Activated T-cell treated with anti-CD3 and anti-CD28 coated beads, Interleukin-2, amount 50 U/mL, for 72 hours (primary cell): ENCODE measurements around the gene BTC. TPM values are rescaled to one million over a fixed set of nuclear protein-coding genes. Genes with fewer than 3 reads are reported as not detected.

Experiments used
- ATAC-seq, 2 donors: fragments of 150-1000 bp; cut with Tn5 transposase; replicated peaks in 1 of 2; 2 replicates each; pipeline ENCODE4 v1.10.0; 2021; ENCODE audit warnings: moderate library complexity in 2 of 2, mild to moderate bottlenecking in 1 of 2
- DNase-seq, 2 donors: peaks; one replicate each; pipeline ENCODE4 v3.0.0; 2021 to 2022; ENCODE audit warnings: mixed read lengths in 1 of 2
- H3K27ac Mint-ChIP-seq: one replicate; pipeline ENCODE4 v1.8.0; 2022; ENCODE audit warnings: mild to moderate bottlenecking, moderate library complexity, mixed read lengths
- H3K27me3 Mint-ChIP-seq: one replicate; pipeline ENCODE4 v1.8.0; 2022; ENCODE audit warnings: low read depth, mixed read lengths
- H3K36me3 Mint-ChIP-seq, 2 donors: one replicate each; pipeline ENCODE4 v1.8.0; 2022; ENCODE audit warnings: mixed read lengths in 2 of 2, mild to moderate bottlenecking in 1 of 2; ENCODE audit not compliant: insufficient read depth in 2 of 2
- H3K4me1 Mint-ChIP-seq: one replicate; pipeline ENCODE4 v1.8.0; 2022; ENCODE audit warnings: low read depth, mixed read lengths
- H3K4me3 Mint-ChIP-seq, 2 donors: one replicate each; pipeline ENCODE4 v1.8.0; 2022; ENCODE audit warnings: mild to moderate bottlenecking in 2 of 2, mixed read lengths in 2 of 2, moderate library complexity in 2 of 2
- H3K9me3 Mint-ChIP-seq, 2 donors: one replicate each; pipeline ENCODE4 v1.8.0; 2022; ENCODE audit warnings: mixed read lengths in 2 of 2
- total RNA-seq, 2 donors: library from RNA; stranded (reverse); gene quantifications; one replicate each; pipeline ENCODE4 v1.2.3, GENCODE V29; 2022

BTC gene
- total RNA-seq, 2 donors from 2014 or later, result not detected

DNA sequence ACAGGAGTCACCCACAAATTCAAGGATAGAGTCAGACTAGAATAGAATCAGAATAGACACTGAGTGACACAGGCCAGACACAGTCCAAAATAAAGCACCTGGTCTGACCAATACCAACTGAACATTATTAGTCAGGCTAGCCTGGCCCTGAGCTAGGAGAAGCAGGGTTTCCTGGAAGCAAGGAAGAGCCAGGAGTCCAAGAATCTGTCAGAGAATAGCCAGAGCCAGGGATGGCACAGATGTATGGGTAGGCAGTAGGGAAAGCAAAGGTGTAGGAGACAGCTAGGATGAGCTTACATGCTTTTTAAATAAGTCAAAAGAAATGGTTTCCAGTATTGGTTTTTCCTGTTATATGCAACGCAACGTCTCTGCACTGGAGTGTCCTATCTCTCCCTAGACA lies 3.7 kb downstream of the BTC start:
- H3K4me3 Mint-ChIP-seq, result no peak overlapping the region
- no peak for ATAC-seq

DNA sequence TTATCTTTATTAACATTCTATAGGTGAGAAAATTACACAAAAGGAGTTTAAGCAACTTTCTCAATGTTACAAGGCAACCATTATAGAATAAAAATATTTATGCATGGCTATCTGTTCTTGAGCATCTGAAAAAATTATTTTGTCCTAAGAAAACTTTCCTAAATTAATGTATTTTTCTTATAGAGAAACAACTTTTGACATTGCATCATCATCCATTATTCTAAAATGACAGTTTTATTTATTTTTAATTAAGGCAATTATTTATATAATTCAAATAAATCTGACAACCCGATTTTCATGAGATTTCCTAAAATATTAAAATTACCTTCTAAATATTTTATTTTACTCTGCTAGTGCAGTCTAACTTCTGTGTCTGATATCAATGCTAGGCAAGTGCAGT lies 4.8 kb downstream of the BTC start:
- H3K9me3 Mint-ChIP-seq, result peaks cover 0 to 2% of the 10 kb centered on the region in 2 donors
- DNase-seq (no peak), ATAC-seq (no peak)
- peaks cover 4% of the 10 kb centered on the region for H3K4me1 Mint-ChIP-seq
- H3K36me3 Mint-ChIP-seq, result no peaks in the 10 kb centered on the region
- H3K27ac Mint-ChIP-seq, result no peak overlapping the region
- H3K4me3 Mint-ChIP-seq, result no peak overlapping the region
- H3K27me3 Mint-ChIP-seq, result peaks cover 21% of the 10 kb centered on the region

More for the DNA sequence above, 3.7 kb downstream of the BTC start:
- Mint-ChIP-seq H3K9me3 (no peaks in the 10 kb centered on the region), H3K27ac (no peak overlapping the region), H3K4me1 (peaks cover 4% of the 10 kb centered on the region), H3K36me3 (no peaks in the 10 kb centered on the region), H3K27me3 (peaks cover 30% of the 10 kb centered on the region)
- no peak for DNase-seq

DNA sequence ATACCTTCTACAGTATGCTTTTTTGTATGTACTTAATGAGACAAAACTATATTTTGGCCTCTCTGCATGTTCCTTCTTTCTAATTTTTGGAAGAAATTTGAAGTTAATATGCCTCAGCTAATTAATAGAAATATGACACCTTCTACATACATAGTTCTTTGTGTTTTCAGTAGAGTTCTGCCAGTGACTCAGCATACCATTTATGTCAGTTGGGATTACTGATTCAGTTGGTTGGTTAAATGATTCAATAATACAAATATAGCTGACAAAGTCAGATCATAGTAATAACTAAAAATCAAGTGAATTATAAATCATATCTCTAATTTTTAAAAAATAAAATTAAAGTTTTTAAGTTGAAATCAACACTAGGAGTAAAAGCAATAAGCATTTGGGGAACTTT lies 16.8 kb downstream of the BTC start:
- Mint-ChIP-seq H3K9me3 (peaks cover under 1 to 3% of the 10 kb centered on the region in 2 donors), H3K36me3 (no peaks in the 10 kb centered on the region), H3K27ac (no peak overlapping the region), H3K4me1 (no peaks in the 10 kb centered on the region), H3K4me3 (no peak overlapping the region), H3K27me3 (no peaks in the 10 kb centered on the region)
- no peak for ATAC-seq
- DNase-seq, result no peak

DNA sequence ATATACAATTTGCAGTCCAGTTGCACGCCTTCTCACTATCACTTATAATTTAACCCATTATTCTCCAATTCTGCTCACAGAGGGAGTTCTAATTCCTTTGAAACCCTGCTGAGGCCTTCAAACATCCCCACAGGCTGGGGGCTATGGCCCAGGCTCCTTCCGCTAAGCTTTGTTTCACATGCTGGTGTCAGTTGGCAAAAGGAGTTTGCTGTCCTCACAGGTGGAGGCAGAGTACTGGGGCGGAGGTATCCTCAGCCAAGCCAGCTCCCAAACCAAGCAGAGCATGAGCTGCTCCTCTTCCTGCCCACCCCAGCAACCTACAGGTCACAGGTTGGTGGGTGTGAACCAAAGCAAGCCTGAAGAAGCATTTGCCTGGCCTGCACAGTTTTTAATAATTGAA lies 21.5 kb downstream of the BTC start:
- Mint-ChIP-seq H3K4me1 (no peaks in the 10 kb centered on the region), H3K36me3 (no peaks in the 10 kb centered on the region), H3K9me3 (no peaks in the 10 kb centered on the region), H3K4me3 (no peak overlapping the region), H3K27me3 (no peaks in the 10 kb centered on the region), H3K27ac (no peak overlapping the region)
- DNase-seq (no peak), ATAC-seq (no peak)

DNA sequence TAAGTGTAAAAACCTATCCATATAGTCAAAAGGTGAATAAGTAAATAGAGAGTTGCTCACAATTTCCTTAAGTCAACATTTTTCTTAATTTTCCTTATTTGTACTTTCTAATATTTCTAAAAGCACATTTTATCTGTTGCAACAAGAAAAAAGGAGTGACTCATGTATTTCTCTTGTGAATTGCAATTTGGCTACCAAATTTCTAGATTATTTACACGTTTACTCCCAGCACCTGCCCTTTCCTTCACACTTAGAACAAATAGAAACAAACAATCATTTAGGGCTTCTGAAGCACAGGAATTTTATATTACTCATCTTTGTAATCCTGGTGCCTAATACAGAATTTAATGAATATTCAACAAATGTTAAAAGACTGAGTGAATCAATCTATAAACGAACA lies 22.2 kb downstream of the BTC start:
- H3K27ac Mint-ChIP-seq, result no peak overlapping the region

DNA sequence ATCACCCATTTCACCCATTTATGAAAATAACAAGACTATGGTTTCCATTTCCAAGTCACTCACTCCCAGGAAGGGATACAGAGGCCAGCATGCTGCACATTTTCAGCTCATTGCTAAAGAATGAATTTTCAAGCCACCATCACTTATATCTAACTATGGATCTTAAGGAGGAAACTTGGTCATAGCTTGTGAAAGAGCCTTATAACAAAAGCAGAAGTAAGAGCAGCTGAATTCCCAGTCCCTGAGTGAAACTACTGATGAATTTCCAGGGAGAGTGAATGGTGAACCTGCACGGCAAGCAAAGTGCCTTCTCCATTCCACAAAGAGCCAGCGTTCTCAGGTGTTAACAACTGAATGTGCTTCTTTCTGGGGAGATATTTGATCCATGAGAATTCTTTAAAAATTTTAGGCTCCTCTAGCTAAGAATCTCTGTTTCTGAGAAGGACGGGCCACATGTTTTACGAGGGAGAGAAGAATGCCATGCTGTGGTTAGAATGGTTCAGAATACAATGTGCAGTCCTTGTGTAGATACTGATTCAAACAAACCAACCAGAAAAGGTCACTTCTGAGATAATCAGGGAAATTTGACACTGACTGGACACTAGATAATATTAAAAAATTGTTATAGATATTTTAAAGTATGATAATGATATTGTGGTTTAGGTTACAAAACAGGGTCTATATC lies 24.0 kb downstream of the BTC start:
- Mint-ChIP-seq H3K4me3 (no peak overlapping the region), H3K36me3 (no peaks in the 10 kb centered on the region), H3K4me1 (no peaks in the 10 kb centered on the region), H3K9me3 (no peaks in the 10 kb centered on the region), H3K27me3 (no peaks in the 10 kb centered on the region), H3K27ac (no peak overlapping the region)
- ATAC-seq (no peak), DNase-seq (no peak)

More for the DNA sequence above, 22.2 kb downstream of the BTC start:
- Mint-ChIP-seq H3K4me1 (no peaks in the 10 kb centered on the region), H3K4me3 (no peak overlapping the region), H3K9me3 (no peaks in the 10 kb centered on the region), H3K27me3 (no peaks in the 10 kb centered on the region), H3K36me3 (no peaks in the 10 kb centered on the region)
- DNase-seq (no peak), ATAC-seq (no peak)

DNA sequence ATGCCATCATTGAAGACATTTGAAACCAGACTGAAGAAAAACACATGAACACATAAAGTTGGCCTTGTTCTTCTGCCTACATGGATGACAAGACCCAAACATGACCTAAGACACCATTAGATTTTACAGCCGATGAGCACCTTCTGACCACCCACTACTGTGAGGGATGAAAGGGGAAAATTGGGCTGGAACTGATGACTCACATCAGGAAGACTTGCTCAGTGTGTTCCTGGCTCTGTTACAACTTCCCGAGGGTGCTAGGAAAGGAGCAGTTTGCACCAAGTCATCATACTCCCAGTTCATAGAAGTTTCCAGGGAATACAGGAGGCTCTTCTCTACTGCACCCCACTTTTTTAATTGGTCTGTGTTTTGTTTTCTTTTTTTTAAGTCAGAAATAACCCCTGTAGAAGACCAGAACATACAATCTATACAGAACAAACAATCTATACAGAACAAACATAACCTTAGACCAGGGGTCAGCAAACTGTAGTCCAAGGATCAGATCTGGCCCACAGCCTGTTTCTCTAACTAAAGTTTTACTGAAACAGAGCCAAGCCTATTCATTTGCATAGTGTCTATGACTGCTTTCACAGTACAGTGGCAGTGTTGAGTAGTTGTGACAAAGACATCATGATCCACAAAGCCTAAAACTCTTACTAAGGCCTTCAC lies 25.3 kb downstream of the BTC start:
- Mint-ChIP-seq H3K4me3 (no peak overlapping the region), H3K27ac (no peak overlapping the region), H3K27me3 (no peaks in the 10 kb centered on the region), H3K36me3 (no peaks in the 10 kb centered on the region), H3K4me1 (no peaks in the 10 kb centered on the region), H3K9me3 (no peaks in the 10 kb centered on the region)
- DNase-seq, result no peak
- ATAC-seq, result no peak

DNA sequence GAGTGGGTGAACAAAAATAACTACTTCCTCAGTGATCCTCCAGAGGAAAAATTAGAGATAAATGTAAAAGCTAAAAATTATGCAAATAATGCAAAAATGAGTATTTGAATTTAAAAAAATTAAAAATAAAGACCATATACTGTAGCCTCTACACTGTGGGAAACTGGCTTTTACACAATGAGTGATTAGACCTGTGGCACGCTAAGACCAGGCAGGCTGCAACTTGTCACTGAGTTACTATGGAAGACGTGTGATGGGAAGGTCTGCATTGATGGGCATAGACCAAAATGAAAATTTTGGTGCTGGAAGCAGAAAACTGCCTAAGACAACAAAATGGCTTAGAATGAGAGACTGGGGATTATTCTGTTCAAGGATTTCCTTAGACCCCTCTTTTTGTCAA lies 30.2 kb downstream of the BTC start:
- H3K36me3 Mint-ChIP-seq, result no peaks in the 10 kb centered on the region
- H3K4me3 Mint-ChIP-seq, result no peak overlapping the region
- DNase-seq, result no peak
- no peaks in the 10 kb centered on the region for H3K27me3 Mint-ChIP-seq
- H3K27ac Mint-ChIP-seq, result no peak overlapping the region
- H3K9me3 Mint-ChIP-seq, result no peaks in the 10 kb centered on the region
- H3K4me1 Mint-ChIP-seq, result no peaks in the 10 kb centered on the region
- no peak for ATAC-seq

DNA sequence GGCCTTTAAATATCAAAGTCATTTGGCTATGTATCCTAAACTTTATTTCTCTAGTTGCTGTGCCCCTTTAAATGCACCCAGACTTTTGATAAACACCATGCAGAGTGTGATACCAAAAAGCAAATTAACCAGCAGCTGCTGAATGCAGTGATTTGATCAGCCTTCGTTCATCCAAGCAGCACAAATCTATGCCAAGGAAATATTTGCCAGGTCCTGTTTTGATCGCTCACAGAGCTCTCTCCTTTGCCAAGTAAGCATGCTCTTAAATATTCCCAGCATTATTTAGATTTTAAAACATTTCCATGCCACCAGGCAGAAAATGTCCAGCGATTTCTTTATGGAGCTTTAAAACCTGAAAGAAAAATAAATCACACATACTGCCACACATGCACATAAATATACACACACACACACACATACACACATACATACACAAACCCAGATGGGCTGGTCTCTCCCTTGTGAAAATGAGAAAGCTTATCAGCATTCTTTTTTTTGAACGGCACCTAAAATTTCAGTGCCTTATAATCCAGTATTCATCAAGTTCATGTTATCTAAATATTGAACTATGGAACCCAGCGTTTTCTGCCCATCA lies 35.7 kb downstream of the BTC start:
- Mint-ChIP-seq H3K4me3 (no peak overlapping the region), H3K4me1 (no peaks in the 10 kb centered on the region), H3K9me3 (no peaks in the 10 kb centered on the region), H3K27ac (no peak overlapping the region), H3K27me3 (no peaks in the 10 kb centered on the region), H3K36me3 (no peaks in the 10 kb centered on the region)
- no peak for ATAC-seq
- DNase-seq, result no peak

DNA sequence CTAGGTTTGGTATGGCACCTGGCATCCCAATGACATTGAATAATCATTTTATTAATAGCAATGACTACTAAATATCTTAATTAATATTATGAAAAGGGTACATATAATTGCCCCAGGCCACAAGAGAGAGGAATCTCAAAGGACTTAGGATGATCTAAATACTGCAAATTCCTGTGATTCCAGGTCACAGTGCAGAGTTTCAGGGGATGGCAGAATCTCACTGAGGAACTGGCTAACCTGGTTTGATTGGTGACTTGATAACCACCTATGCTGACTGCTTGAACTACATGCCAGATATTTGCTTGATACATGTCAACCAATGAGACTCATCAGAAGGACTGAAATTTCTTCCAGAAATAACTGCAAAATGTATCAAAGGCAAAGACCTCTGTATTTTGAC lies 37.2 kb downstream of the BTC start:
- Mint-ChIP-seq H3K27ac (no peak overlapping the region), H3K9me3 (no peaks in the 10 kb centered on the region), H3K4me1 (no peaks in the 10 kb centered on the region), H3K4me3 (no peak overlapping the region), H3K27me3 (peaks cover 6% of the 10 kb centered on the region), H3K36me3 (no peaks in the 10 kb centered on the region)
- DNase-seq, result no peak
- ATAC-seq, result no peak

DNA sequence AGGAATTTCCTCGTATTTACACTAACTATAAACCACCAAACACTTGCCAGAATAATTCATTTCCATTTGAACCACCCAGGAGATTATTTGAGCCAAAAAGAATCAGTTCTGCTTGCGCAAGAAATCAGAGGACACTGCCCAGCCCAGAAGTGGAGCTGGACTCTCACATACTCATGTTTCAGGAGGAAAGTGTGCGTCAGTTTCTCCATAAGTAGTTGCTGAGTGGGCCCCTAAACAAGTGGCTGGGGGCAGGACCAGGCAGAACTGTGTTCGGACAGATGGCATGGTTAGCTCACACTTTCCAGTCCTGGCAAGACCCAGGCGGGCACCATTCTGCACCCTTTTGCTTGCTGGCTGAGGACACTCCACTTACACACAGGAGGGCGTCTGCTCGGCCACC lies 38.8 kb downstream of the BTC start:
- Mint-ChIP-seq H3K9me3 (peaks cover 0 to 1% of the 10 kb centered on the region in 2 donors), H3K27ac (no peak overlapping the region), H3K36me3 (no peaks in the 10 kb centered on the region), H3K4me3 (no peak overlapping the region), H3K4me1 (no peaks in the 10 kb centered on the region), H3K27me3 (peaks cover 6% of the 10 kb centered on the region)
- ATAC-seq, result no peak
- no peak for DNase-seq

DNA sequence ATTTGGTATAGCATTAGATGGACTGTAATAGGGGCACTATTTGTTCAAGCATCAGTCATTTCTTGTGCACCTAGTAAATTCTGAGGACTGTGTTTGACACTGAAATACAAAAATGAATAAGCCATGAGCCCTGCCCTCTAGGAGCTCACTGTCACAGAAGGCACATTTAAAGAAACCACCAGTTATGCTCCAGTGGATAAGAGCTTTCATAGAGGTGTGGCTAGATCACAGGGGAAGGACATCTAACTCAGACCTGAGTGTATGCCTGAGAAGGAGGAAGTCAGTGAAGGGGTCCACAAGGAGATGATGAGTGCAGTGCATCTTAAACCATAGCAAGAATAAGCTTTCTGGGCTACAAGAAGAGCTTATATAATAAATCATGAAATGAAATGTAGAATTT lies 40.1 kb downstream of the BTC start:
- no peak overlapping the region for H3K27ac Mint-ChIP-seq

DNA sequence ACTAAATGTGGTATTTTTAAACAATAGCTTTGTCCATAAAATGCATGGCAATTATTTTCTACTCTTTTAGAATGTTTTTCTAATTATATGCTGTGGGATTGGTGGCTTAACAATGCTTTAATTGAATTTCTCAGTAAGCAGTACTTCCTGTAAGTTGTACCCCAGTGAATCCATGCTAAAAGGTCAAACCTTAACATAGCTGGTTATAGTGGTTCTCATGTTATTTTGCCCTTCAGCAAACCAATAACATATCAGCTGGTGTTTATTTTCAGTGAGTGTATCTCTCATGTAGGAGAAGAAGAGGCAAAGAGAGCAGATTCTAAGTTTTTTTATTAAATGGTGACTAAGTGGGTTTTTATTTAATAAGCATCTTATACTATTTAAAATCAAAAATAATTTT lies 41.5 kb downstream of the BTC start:
- Mint-ChIP-seq H3K36me3 (no peaks in the 10 kb centered on the region), H3K9me3 (peaks cover 0 to 1% of the 10 kb centered on the region in 2 donors), H3K27me3 (peaks cover 6% of the 10 kb centered on the region), H3K27ac (no peak overlapping the region), H3K4me3 (no peak overlapping the region), H3K4me1 (no peaks in the 10 kb centered on the region)
- DNase-seq, result no peak
- ATAC-seq, result no peak

More for the DNA sequence above, 40.1 kb downstream of the BTC start:
- Mint-ChIP-seq H3K27me3 (peaks cover 6% of the 10 kb centered on the region), H3K4me1 (no peaks in the 10 kb centered on the region), H3K36me3 (no peaks in the 10 kb centered on the region), H3K9me3 (peaks cover 0 to 1% of the 10 kb centered on the region in 2 donors), H3K4me3 (no peak overlapping the region)
- DNase-seq, result no peak
- ATAC-seq, result no peak
